Measurements from ENCODE around the gene DYSF.

GRCh38 chr2:71608441-71608840, 155.1 kb downstream of the DYSF start:
- TF ChIP-seq POLR2AphosphoS5 (IDR thresholded peaks at IDR 0.05; ENCODE audit: low read depth, low read length) (no peak), TAF1 (IDR thresholded peaks at IDR 0.05; ENCODE audit: borderline replicate concordance, low read depth, low read length) (no peak), POLR2A (IDR thresholded peaks at IDR 0.05; ENCODE audit: low read depth, low read length) (no peak)
